OCI-M2 (cell line): Measurements from ENCODE around the gene KAT7.

Source experiments
- DNase-seq: peaks from one replicate; lab custom pipeline; 2025; ENCODE audit not compliant: unreplicated experiment; lab: John Stamatoyannopoulos, UW

Gene KAT7

GRCh38 chr17:49760296-49760695, 28.2 kb upstream of the KAT7 start:
- DNase-seq, result no peak

GRCh38 chr17:49760932-49761558, 27.4 kb upstream of the KAT7 start:
- DNase-seq, result no peak

GRCh38 chr17:49762151-49762941, 26.1 kb upstream of the KAT7 start:
- no peak for DNase-seq

GRCh38 chr17:49763735-49764558, 24.5 kb upstream of the KAT7 start, which contains the start of gene FAM117A:
TSS of gene FAM117A (minus strand) at chr17:49764131. CDS start at chr17:49764087, 44 bp downstream.
- peak; percentile 84 for DNase-seq

GRCh38 chr17:49764559-49765180, 23.8 kb upstream of the KAT7 start:
- no peak for DNase-seq

- no peak for DNase-seq
Measured at GRCh38 chr17:49766918-49767530, 21.5 kb upstream of the KAT7 start.

- no peak for DNase-seq
Measured at GRCh38 chr17:49775546-49776260, 12.8 kb upstream of the KAT7 start.

- no peak for DNase-seq
Measured at GRCh38 chr17:49776551-49777300, 11.8 kb upstream of the KAT7 start.

GRCh38 chr17:49777563-49777962, 10.9 kb upstream of the KAT7 start:
- no peak for DNase-seq

GRCh38 chr17:49779156-49779738, 9.2 kb upstream of the KAT7 start:
- DNase-seq, result no peak

- DNase-seq, result no peak
Measured at GRCh38 chr17:49779739-49780231, 8.7 kb upstream of the KAT7 start.

- no peak for DNase-seq
Measured at GRCh38 chr17:49783071-49783715, 5.3 kb upstream of the KAT7 start.

GRCh38 chr17:49783791-49784190, 4.7 kb upstream of the KAT7 start:
- no peak for DNase-seq

- DNase-seq, result no peak
Measured at GRCh38 chr17:49784636-49785035, 3.8 kb upstream of the KAT7 start.

- no peak for DNase-seq
Measured at GRCh38 chr17:49787884-49788477, 500 bp upstream of the KAT7 start.

- no peak for DNase-seq
Measured at GRCh38 chr17:49789243-49789578, 730 bp downstream of the KAT7 start.

GRCh38 chr17:49793309-49793708, 4.8 kb downstream of the KAT7 start:
- no peak for DNase-seq

GRCh38 chr17:49795372-49795771, 6.9 kb downstream of the KAT7 start:
- DNase-seq, result no peak
